GM18517 (cell line): Measurements from ENCODE around the gene NEIL1.
"Not testable (repeated sequence)": the region's sequence is repeated elsewhere in the genome, so short reads cannot be mapped to it uniquely, and the experiment has no call there.

Experiments used
- ATAC-seq: cut with Tn5 transposase; IDR thresholded peaks from one replicate; pipeline ENCODE4 v1.9.1; 2021; ENCODE audit warnings: mild to moderate bottlenecking, moderate library complexity; ENCODE audit not compliant: unreplicated experiment

NEIL1 gene, protein sequence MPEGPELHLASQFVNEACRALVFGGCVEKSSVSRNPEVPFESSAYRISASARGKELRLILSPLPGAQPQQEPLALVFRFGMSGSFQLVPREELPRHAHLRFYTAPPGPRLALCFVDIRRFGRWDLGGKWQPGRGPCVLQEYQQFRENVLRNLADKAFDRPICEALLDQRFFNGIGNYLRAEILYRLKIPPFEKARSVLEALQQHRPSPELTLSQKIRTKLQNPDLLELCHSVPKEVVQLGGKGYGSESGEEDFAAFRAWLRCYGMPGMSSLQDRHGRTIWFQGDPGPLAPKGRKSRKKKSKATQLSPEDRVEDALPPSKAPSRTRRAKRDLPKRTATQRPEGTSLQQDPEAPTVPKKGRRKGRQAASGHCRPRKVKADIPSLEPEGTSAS

DNA sequence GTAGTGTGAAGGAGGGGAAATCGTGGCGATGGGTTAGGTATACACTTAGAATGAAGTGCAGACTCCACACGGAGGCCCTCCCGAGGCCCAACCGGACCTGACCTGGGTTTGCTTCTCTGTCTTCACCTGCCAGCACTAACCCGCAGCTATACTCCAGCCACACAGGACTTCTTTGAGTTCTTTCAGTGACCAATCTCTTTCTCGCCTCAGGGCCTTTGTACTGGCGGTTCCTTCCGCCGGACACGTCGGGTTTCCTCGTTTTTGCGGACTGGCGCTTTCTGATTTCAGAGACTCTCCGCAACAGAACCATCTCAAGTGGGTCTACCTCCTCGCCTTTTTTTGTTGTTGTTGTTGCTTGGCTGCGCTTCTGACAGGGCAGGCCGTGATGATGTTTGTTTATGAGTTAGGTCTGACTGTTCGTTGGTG is at the start of gene NEIL1:
NEIL1 (plus strand) TSS at position 244 of the 426 bp plus-strand sequence. CDS start 1,867 bp downstream, outside the sequence.
- ATAC-seq = no peak

DNA sequence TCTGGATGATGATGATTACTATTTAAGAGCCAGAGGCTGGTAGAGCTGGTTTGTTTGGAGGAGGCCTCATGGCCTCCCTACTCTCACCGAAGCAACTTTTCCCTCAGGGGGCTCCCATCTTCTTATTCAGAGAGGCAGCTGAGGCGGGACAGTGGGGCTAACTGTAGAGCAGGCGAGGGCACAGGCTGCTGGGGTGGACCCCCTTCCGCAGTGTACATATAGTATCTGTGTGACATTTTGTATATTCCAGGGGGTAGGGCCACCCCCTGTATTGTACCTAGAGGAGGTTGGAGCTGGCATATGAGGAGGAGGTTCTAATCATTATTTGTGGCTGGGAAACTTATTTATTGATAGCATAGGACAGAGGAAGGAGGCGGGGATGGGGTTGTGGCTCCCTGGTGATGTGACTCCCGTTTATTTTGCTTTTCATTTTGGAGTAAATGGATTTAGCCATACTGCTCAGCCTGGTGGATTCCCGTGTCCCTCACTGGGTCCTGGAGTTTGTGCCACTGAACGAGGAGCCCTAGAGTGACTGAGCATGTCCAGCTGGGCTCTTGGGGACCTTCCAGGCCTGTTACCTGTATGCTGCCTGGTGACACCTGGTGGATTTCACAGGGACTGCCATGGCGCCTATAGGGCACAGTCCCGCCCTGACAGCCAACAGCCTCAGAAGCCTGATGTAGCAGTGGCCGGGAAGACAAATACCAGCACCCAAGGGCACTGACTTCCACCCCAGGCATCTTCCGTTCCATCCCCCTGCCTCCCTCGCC is 48.1 kb upstream of the NEIL1 start:
- not testable (repeated sequence) for ATAC-seq

DNA sequence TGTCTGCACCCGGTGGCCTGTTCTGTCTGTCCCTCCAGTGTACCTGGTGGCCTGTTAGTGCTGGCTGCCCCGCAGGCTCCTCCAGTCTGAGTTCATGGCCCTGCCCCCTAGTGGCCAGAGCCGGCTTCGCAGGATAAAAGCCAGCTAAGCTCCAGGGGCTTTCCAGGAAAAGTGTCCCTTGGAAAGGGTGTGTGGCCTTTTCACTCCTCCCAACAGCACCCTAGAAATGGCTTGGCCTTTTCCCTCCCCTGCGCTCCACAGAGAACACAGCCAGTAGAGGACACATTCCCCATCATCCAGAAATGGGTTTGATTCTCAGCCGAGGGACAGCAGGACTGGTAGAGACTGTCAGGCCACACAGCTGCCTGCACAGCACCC is 47.5 kb upstream of the NEIL1 start:
- ATAC-seq = not testable (repeated sequence)

DNA sequence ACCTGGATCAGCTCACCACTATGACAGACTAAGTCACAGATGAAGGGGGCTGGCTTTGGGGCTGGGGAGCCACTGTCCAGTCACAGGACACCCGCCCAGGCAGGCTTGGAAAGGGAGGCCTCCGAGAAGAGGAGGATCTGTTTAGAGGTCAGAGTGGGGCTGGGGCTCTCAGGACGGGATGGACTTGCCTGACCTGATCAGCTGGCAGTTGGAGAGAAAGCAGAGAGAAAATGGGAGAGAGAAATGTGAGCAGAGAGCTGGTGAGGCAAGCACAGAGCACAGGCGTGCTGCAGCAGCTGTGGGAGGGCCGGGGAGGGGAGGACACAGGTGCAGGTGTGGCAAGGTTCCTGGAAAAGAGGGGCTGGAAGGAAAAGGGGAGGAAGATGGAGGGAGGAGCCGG is 46.8 kb upstream of the NEIL1 start:
- ATAC-seq = not testable (repeated sequence)

DNA sequence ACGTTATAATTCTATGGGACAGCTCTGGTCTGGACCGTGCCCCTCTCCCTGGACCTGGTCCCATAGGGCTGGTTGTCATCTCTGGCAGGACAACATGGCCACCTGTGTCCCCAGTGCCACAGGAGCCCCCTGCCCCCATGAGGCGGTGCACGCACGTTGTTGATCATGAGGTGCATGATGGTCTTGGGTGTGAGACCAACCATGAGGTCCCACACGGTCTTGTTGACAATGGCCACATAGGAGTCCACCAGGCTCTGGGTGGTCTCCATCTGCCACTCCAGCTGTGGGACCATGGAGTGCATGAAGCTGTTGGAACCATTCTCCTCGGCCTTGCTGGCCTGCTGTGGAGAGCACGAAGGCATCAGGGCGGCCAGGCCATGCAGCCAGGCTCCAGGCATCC is 44.5 kb upstream of the NEIL1 start:
- ATAC-seq = no peak

DNA sequence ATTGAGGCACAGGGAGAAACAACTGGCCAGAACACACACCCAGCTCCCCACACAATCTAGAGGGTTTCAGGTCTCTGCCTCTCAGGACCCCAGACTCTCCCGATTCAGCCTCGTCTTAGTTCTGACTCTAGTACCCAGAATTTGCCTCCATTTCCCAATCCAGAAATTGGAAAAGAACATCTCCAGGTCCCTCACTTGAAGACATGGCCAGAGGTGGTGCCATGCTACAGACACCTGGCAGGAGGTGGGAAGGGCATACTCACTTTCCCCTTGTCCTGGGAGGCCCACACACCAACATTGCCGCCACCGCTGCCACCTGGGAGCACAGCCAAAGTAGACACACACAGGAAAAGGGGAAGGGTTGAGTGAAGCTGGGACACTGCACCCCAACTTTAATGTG is 44.1 kb upstream of the NEIL1 start:
- not testable (repeated sequence) for ATAC-seq

DNA sequence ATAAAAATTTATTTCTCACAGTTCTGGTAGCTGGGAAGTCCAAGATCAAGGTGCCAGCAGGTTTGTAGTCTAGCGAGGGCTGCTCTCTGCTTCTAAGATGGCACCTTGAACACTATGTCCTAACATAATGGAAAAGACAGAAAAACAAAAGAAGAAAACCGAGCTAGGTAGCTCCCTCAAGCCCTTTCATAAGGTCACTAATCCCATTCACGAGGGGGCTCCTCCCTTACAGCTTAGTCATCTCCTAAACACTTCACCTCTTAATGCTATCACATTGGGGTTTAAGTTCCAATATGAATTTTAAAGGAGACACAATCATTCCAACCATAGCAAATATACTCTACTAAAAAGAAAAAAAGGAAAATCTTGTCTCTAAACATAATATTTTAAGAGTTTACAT is 40.7 kb upstream of the NEIL1 start:
- no peak for ATAC-seq

DNA sequence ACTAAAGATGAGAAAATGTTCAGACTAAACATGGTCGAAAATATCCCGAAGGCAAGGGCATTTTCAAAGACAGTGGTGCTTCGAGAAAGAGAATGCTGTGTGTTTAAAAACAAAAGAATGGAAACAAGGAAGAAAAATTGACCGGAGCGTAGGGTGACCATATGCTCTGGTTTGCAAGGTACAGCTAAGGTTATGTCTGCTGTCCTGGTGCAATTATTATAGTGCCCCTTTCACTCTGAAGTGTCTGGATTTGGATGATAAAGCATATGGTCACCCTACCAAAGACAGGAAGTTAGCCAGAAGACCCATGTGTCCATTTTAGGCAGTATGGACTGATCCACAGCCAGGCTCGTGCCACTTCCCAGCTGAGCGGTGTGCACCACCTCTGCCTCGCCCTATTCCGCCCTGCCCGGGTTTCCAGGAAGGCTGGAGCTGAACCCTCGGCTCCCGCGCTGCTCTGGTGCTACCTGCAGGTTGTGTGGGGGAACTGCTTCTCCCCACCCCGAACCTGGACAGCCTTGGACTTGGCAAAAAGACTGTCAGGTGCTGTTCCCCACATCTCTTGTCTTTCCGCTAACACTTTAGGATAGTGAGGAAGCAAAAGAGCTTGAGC is 39.0 kb upstream of the NEIL1 start:
- no peak for ATAC-seq

DNA sequence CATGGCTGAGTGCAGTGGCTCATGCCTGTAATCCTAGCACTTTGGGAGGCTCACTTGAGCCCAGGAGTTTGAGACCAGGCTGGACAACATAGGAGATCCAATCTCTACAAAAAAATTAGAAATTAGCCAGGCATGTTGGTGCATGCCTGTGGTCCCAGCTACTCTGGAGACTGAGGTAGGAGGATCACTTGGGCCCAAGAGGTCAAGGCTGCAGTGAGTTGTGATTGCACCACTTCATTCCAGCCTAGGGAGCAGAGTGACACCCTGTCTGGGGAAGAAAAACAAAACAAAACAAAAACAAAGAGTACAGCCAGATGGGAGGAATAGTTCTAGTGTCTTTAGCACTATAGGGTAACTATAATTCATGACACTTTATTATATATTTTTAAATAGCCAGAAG is 37.1 kb upstream of the NEIL1 start:
- ATAC-seq = no peak

DNA sequence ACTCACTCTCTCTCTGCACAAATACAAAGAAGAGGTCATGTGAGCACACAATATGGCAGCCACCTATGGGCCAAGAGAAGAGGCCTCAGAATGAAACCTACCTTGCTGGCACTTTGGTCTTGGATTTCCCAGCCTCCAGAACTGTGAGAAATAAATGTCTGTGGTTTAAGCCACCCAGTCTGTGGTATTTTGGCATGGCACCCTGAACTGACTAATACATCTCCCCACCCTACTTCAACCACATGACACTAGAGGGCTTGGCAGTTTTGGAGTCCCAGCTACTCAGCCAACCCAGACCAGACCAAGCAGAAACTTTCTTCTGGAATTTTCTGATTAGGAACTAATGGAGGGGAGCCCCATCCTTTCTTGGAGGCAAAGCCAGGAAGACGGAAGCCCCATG is 34.3 kb upstream of the NEIL1 start:
- ATAC-seq = not testable (repeated sequence)

DNA sequence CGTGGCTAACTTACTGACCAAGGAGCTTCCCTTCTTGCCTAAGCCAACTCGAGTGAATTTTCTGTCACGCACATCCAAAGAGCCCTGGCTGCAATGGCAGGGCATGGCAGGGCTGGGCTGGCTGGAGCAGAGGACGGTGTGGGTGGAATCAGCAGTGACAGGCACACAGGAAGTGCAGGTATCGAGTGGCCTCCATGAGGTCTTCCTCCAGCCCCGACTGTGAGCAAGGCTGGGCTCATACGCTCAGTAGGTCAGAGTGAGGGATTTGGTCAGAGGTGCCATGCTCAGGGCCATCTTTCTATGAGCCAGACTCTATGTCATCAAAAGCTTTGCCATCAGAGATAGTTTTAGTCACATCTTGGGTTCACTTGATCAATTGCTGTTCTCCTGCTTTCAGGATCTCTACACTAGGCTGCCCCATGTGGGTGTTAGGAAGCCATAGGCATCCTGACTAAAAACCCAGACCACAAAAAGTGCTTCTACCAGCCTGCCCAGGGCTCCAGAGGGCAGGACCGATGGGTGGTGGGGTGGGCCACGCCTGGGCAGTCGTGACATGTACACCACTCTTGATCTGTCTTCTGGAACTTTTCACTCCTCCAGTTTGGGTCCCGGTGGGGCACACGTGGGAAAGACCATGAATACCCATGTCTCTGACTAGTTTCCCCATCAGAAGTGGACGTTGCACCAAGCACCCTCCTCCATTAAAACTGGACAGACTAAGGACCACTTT is 33.6 kb upstream of the NEIL1 start:
- ATAC-seq = no peak

DNA sequence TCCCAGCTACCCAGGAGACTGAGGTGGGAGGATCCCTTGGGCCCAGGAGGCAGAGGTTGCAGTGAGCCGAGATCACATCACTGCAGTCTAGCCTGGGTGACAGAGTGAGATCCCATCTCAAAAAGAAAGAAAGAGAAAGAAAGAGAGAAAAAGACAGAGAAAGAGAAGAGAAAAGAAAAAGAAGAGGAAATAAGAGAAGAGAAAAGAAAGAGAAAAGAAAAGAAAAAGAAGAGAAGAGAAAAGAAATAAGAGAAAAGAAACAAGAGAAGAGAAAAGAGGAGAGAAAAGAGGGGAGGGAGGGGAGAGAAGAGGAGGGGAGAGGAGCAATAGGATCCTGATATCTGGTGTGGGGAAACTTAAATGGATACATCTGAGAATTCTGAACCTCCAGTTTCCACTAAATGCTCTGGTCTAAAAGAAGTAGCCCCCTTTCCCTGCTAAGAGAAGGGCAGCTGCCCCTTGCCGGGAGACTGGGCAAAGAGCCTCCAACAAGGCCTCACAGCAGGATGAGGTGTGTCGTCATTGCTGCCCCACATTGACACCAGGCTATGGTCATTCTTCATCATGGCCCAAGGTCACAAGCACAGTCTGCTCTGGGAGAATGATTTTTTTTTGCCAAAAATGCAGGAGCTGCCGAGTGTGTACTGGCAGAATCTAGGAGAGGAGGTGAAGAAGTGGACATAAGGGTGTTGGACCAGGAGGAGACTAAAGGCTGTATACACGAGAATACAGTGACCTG is 32.1 kb upstream of the NEIL1 start:
- no peak for ATAC-seq

DNA sequence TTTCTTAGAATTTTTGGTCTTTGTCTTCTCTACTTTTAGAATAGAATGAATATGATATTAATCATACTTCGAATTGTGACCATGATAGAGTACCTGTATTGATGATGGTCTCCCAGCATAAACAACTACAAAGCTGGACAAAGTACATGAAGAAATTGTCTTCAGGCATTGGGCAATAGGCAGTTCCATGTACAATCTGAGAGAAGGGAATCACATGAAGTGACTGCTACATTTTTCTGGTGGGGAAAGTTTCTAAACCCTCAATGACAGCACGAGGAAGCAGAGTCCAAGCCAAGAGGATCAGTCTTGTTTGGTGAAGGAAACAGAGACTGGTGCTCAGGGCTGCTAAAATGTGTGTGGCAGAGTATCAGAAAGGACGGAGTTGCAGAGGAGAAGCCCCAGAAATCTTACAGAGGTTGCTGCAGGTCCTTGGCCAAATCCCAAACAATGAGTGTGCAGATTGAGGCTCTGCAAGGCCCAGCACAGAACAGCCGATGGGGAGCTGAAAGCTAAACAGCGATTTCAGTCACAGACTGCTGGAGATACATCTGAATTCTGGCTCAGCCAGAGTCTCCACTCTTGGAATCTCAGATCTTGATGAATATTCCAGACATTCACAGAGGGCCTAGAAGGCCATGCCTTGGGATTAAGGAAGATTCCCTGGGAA is 27.5 kb upstream of the NEIL1 start:
- ATAC-seq = not testable (repeated sequence)

DNA sequence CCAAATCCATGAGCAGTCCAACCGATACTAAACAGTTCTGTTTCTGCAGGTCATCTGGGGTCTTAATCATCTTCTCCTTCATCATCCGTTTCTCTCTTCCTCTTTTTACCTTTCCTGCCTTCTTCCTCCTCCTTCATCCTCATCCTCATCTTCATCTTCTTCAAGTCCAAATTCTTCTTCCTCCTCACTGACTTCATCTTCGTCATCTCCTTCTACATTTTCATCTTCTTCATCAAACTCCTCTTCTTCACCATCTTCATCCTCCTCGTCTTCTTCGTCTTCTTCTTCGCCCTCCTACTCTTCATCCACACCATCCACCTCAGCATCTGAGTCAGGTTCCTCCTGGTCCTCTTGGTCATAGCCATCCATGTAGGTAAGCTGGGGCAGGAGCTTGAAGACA is 25.1 kb upstream of the NEIL1 start:
- no peak for ATAC-seq

DNA sequence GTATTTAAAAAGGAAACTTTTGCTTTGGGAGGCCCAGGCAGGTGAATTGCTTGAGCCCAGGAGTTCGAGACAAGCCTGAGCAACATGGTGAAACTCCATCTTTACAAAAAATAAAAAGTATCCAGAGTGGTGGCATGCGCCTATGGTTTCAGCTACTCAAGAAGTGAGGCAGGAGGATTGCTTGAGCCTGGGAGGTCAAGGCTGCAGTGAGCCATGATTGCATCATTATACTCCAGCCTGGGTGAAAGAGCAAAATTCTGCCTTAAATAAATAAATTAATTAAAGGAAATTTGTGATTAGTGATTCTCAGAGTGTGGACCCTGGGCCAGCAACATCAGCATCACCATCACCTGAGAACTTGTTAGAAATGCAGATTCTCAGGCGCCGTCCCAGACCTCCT is 20.9 kb upstream of the NEIL1 start:
- no peak for ATAC-seq

DNA sequence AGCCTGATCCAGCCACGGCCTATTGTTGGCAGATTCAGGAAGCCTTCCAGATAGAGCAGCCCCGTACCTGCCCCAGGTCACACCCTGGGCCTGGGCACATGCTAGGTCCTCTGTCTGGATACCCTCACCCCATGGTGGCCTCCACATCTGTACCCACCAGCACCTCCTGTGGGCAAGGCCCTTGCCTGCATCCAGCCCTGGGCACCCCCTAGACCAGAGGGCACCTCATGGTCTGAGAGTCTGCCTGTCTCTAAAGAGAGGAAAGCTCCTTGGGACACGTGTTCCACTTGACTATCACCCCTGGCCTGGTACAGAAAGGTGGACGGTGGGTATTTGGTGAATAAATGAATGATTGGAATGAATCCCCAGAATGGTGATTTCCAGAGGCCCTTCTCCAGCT is 19.8 kb upstream of the NEIL1 start:
- no peak for ATAC-seq

DNA sequence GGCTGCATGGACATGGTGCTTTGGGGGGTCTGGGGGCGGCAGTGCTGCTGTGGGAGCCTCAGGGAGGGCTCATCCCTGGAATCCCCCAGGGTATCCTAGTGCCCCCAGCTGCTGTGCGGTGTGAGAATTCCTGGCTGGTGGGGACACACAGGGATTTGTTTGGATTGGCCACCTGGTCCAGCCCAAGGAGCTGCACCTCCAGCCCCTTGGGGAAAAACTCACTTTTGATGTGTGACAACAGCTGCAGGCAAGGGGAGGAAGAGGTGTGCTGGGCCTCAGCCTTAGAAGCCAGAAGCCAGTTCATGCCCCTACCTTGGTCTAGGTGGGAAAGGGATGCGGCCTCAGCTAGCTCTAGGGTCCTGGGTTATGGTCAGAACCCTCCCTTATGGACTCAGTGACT is 19.3 kb upstream of the NEIL1 start:
- no peak for ATAC-seq

DNA sequence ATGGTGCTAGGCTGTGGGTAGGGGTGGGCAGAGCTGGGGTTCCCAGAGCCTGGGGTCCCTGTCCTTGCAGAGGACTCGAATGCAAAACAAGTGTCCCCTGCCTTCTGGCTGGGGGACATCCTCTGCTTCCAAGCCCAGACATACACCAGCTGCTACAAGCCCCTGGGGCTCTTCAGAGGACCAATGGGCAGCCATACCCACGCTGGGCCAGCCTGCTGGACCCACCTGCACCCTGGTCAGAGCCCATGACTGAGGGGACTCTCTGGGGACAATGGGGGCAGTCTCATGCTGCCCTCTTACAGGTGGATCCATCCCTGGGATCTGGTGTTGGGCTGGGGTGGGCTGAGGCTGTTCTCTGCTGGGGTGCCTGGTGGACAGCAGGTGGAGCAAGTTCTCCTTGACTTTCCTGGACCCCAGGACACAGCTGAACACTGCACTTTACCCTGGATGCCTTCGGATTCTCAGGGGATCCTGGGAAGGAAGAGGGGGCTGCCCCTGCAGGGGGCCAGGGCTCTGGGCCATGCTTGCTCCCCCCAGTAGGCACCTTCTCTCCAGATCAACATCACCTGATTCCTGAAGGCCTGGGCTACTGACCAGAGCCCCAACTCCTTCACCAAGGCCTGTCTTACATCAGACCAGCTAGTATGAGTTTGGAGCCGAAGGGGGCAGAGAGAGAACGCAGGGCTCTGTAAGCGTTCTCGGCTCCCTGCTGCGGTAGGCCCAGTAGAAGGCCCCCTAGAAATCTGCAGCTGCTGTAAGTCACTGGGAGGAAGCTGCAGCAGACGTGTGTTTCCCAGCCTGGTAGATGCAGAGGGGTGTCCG is 18.1 kb upstream of the NEIL1 start:
- no peak for ATAC-seq

DNA sequence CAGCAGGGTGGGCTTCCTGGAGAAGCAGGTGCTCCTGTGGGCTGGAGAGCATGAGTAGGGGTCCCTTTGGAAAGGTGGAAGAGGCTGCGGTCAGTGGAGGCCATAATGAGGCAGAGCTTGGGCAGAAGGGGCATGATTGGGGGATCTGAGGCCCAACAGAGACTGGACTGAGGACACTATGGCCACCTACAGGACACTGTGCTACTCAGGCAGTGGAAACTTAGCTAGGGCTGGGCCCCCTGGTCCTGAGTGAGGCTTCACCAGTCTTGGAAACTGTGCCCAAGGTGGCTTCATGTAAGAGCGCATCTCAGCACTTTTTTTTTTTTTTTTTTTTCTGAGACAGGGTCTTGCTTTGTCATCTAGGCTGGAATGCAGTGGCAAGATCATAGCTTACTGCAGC is 17.3 kb upstream of the NEIL1 start:
- ATAC-seq = no peak
